Thoracic aorta (tissue), 2 donors: ENCODE results near the gene GALNT2. TPM values are rescaled to one million over a fixed set of nuclear protein-coding genes. Genes with fewer than 3 reads are reported as not detected.
A peak's percentile ranks its signal among the peaks of the same experiment; 100 is the strongest.

Source experiments
- ATAC-seq: fragments of 150-250 bp; one replicate; pipeline ENCODE4 v1.8.0; 2017; ENCODE audit warnings: low read depth; ENCODE audit not compliant: insufficient number of reproducible peaks, low FRiP score
- DNase-seq: peaks from one replicate; pipeline ENCODE4 v3.0.0-alpha.2; 2020; ENCODE audit warnings: low spot score
- H3K27ac ChIP-seq, 2 donors: fragments of 200-600 bp; sonication (generic); 1 replicate in 1 of 2; 2 replicates in 1 of 2; pipeline ENCODE4 v1.5.1; 2016; ENCODE audit warnings: mild to moderate bottlenecking in 2 of 2, moderate library complexity in 2 of 2
- H3K27me3 ChIP-seq: fragments of 200-600 bp; sonication (generic); replicated peaks from 2 replicates; pipeline ENCODE4 v1.6.0; 2016; ENCODE audit warnings: mild to moderate bottlenecking; ENCODE audit not compliant: insufficient read depth
- H3K36me3 ChIP-seq: fragments of 200-600 bp; sonication (generic); one replicate; pipeline ENCODE4 v1.5.1; 2016
- H3K4me1 ChIP-seq, 2 donors: fragments of 200-600 bp; sonication (generic); 1 replicate in 1 of 2; 2 replicates in 1 of 2; pipeline versions ENCODE4 v1.5.1 to v1.6.0; 2016; ENCODE audit warnings: low read depth in 2 of 2, mild to moderate bottlenecking in 1 of 2; ENCODE audit not compliant: control insufficient read depth in 1 of 2
- H3K4me3 ChIP-seq: fragments of 200-600 bp; sonication (generic); 2 replicates; pipeline ENCODE4 v1.5.1; 2016; ENCODE audit warnings: mild to moderate bottlenecking
- H3K9me3 ChIP-seq: fragments of 200-600 bp; sonication (generic); 2 replicates; pipeline ENCODE4 v1.5.1; 2016
- total RNA-seq, 2 donors: library from RNA; depleted of rRNA; stranded (reverse); fragments of >200 nt; gene quantifications; one replicate each; pipeline versions ENCODE4 v1.1.0 to v1.2.3, GENCODE V29; 2016
- TF ChIP-seq, protein P1 (sequence below): fragments of 200-600 bp; sonication (generic); IDR thresholded peaks from one replicate; pipeline ENCODE4 v1.5.1; 2019; ENCODE audit warnings: antibody characterized with exemption

GALNT2 gene
- total RNA-seq, 2 donors from 2014 or later = 113 to 148 TPM

DNA sequence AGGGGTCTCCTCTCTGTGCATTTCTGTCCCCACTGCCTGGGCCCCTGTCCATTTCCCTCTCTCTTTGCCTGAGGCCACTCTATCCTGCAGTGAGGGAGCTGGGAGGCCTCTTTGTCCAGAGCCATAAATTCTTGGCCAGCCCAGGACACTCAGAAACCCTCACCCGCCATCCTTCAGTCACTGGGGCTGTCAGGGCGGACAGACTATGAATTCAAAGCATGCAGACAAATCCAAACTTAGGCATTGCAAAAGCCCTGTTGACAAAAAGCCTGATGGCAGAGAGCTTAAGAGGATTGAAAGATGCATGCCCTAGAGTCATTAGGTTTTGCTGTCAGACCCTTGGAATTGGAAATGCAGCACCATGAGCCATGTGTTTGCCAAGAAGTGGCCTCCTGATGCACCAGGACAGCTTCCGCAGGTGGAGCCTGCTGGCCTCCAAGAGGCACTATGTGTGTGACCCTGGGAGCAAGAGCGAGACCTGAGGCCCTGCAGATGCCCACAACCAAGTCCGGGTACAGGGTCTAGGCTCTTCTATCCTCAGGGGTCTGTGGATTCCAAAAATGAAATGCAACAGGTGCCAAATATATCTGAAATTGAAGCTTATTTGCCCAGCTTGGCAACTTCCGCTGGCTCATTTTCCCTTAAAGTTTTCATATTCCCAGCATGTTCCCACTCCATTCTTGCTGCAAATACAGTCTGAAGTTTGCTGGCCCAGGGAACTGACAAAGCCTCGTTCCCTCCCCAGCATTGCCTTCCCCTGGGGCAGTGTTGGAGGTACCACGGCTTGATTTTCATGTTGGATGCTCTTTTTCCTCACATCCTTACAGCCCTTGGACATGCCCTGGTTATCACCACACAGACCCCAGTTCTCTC, 181.2 kb downstream of the GALNT2 start:
- no peak for DNase-seq
- peak overlapping the region; percentile 83 to 89 for H3K27ac ChIP-seq
- peaks cover 42 to 58% of the 10 kb centered on the region in 2 donors for H3K4me1 ChIP-seq
- peaks cover 19% of the 10 kb centered on the region for H3K36me3 ChIP-seq
- no peak for ATAC-seq
- H3K4me3 ChIP-seq = peak overlapping the region; percentile 9
- no peaks in the 10 kb centered on the region for H3K27me3 ChIP-seq
- TF ChIP-seq, protein P1, sequence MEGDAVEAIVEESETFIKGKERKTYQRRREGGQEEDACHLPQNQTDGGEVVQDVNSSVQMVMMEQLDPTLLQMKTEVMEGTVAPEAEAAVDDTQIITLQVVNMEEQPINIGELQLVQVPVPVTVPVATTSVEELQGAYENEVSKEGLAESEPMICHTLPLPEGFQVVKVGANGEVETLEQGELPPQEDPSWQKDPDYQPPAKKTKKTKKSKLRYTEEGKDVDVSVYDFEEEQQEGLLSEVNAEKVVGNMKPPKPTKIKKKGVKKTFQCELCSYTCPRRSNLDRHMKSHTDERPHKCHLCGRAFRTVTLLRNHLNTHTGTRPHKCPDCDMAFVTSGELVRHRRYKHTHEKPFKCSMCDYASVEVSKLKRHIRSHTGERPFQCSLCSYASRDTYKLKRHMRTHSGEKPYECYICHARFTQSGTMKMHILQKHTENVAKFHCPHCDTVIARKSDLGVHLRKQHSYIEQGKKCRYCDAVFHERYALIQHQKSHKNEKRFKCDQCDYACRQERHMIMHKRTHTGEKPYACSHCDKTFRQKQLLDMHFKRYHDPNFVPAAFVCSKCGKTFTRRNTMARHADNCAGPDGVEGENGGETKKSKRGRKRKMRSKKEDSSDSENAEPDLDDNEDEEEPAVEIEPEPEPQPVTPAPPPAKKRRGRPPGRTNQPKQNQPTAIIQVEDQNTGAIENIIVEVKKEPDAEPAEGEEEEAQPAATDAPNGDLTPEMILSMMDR = no peak
- no peaks in the 10 kb centered on the region for H3K9me3 ChIP-seq

DNA sequence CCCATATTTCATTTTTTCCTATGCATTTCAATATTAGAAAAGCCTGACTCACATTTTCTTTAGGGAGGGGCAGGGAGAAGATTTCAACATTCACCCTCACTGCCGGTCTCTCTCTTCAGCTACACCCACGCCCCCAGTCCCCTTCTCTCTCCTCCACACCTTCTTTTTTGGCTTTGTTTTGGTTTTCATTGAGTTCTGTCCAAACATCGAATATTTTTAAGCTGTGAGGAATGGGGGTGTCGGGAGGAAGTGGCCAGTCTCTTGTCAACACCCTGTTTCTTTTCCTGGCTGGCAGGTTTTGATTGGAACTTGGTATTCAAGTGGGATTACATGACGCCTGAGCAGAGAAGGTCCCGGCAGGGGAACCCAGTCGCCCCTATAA, 181.8 kb downstream of the GALNT2 start:
- Histone ChIP-seq H3K4me1 (peaks cover 42 to 54% of the 10 kb centered on the region in 2 donors), H3K36me3 (peaks cover 19% of the 10 kb centered on the region), H3K9me3 (no peaks in the 10 kb centered on the region), H3K4me3 (peak overlapping the region; percentile 9), H3K27ac (peak overlapping the region; percentile 83 to 89), H3K27me3 (no peaks in the 10 kb centered on the region)
- no peak for DNase-seq
- TF ChIP-seq, protein P1 = no peak
- ATAC-seq = no peak

DNA sequence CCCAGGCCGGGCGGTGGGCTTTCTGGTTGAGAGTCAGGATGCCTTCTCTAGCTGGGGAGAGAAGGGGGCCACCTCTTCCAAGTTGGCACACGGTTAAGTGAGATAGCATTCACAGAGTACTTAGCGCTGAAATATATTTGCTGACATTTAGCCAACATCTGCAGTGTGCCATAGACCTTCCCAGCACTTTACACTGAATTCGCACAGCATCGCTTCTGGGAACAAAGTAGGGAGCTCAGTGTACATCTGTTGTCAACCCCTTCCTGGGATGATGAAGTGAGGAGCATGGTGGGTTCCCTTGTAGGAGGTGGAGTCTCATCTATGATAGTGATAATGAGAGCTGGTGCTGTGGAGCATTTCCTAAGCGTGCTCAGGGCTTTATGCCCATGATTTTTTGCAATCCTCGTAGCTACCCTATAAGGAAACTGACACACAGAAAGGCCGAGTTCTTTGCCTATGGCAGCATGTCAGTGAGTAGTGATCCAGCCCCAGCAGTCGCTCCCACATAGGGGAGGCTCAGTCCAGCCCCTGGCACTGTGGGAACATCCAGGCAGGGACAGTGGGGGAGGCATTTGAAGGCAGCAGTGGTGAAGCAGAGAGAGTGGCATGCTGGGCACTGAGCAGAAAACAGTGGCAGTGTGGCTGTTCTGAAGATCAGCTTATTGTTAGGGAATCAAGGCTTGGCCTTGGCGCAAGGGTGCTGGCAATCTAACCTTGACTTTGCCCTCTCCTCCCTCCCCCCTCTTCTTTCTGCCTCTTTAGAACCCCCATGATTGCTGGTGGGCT, 182.8 kb downstream of the GALNT2 start:
- Histone ChIP-seq H3K27ac (peak overlapping the region; percentile 83 to 89), H3K9me3 (no peaks in the 10 kb centered on the region), H3K4me1 (peaks cover 42 to 57% of the 10 kb centered on the region in 2 donors), H3K27me3 (no peaks in the 10 kb centered on the region), H3K36me3 (peaks cover 19% of the 10 kb centered on the region), H3K4me3 (no peak overlapping the region)
- TF ChIP-seq, protein P1 = no peak
- DNase-seq (no peak), ATAC-seq (peak; percentile 32)

DNA sequence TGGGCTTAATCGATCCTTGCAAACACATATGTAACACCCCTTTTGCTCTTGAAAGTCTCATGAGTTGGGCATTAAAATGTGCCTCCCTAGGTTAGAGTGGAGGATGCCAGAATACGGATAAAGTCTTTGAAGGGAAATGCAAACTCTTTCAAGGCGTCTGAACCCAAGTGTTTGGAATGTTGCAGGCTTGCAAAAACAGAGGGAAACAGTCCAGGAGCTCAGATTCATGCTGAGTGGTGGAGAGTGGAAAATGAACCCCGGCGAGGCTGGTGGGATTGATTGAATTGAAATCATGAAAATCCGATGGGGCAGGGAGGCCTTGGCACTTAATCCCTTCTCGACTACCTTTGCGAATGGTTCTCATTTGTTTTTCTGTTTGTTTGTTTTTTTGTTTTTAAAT, 183.6 kb downstream of the GALNT2 start:
- Histone ChIP-seq H3K4me3 (no peak overlapping the region), H3K27ac (peak overlapping the region; percentile 83 to 89), H3K4me1 (peaks cover 42 to 57% of the 10 kb centered on the region in 2 donors), H3K9me3 (no peaks in the 10 kb centered on the region), H3K36me3 (peaks cover 19% of the 10 kb centered on the region), H3K27me3 (no peaks in the 10 kb centered on the region)
- no peak for ATAC-seq
- TF ChIP-seq, protein P1 = no peak
- no peak for DNase-seq

DNA sequence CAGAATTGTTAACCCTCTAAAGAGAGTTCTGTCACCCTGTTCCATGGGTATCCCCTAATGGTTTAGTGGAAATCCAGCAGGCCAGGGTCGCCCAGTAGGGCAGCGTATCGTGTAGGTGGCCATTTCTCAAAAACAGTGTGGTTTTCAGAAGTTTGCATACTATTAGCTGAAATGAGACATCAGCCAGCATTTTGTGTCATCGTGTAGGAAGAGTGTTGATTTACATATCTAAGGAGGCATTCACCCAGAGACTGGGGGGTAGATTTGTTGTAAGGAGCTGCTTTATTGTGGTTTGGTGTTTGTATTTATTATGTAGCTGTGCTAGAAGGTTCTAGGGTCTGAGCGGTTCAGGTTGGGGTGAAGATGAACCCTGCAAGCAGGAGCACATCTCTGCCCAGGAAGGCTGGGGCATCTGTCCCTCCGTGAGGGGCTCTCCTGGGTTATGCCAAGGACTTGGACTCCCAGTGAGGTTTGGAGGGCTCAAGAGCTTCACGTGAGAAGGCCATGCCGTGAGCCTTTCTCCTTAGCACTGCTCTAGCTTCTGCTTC, 184.7 kb downstream of the GALNT2 start:
- Histone ChIP-seq H3K27ac (peak overlapping the region; percentile 83 to 89), H3K4me1 (peaks cover 42 to 59% of the 10 kb centered on the region in 2 donors), H3K36me3 (peaks cover 9% of the 10 kb centered on the region), H3K27me3 (no peaks in the 10 kb centered on the region), H3K9me3 (no peaks in the 10 kb centered on the region), H3K4me3 (no peak overlapping the region)
- no peak for DNase-seq
- no peak for ATAC-seq
- TF ChIP-seq, protein P1 = no peak
